Activated CD4-positive, alpha-beta T cell treated with anti-CD3 and anti-CD28 coated beads, Interleukin-2, amount 50 U/mL, for 16 hours (primary cell): ENCODE data around the gene PDE11A.

Experiments
- DNase-seq: peaks from one replicate; pipeline ENCODE4 v3.0.0-alpha.2; 2020

Gene PDE11A

DNA sequence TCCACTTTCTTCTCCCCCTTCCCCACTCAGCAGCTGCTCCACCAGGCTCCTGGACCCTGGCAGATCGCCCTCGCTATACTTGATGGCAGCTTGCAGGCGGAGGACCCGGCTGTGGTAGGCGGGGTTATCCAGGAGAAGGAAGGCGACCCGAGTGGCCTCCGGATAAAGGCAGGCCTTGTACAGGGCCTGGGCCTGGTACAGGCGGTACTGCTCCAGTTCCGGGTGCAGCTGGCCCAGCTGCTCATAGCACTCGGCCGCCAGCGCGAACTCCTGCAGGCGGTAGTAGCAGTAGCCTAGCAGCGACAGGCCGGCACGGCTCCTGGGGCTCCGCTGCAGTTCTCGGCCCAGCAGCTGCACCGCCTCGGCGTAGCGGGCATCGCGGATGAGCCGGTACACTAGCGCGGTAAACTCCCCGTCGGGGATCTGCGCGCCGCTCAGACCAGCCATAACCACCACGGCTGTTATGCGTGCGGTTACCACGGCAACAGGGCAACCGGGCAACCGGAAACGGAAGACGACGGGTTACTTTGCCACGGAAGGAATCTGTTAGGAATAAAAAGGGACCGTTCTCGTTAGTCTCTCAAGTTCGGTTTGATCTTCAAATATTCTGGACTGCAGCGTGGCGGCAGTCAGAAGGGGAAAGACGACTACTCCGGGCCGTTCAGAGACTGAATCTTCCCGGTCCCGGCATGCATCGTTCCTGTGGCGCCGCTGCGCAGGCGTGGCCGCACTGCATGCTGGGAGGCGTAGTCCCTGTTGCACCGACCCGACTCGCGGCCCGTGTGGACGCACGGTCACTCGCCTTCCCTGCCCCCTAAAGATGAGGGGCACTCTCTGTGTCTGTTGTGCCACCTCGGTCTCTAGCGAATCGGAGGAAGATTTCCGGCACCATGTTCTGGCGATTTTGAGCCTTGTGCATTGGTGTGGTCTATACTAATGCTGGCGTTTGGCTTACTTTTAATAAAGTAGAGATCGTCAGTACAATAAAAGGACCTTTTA, 454.0 kb downstream of the PDE11A start:
- peak; percentile 90 for DNase-seq

GRCh38 chr2:177617849-177618248, 454.7 kb downstream of the PDE11A start:
- DNase-seq, result no peak

GRCh38 chr2:177616731-177617130, 455.8 kb downstream of the PDE11A start:
- no peak for DNase-seq

DNA sequence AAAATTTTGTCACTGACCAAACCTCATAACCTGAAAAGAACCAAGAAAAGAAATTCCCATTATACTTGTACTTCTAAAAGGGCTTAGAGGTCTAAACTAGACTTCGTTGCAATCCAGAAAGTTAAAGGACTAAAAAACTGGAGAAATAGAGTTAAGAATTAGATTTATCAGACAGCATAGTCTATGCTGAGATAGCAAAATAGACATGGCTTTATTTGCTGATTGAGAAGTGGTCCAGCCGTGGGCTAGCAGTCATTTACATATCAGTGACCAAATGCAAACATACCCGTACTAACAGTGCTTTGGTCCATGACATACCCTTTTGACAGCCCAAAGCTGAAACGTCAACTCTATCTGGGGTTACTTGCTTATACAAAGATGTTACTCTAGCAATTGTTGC, 456.5 kb downstream of the PDE11A start:
- no peak for DNase-seq

DNA sequence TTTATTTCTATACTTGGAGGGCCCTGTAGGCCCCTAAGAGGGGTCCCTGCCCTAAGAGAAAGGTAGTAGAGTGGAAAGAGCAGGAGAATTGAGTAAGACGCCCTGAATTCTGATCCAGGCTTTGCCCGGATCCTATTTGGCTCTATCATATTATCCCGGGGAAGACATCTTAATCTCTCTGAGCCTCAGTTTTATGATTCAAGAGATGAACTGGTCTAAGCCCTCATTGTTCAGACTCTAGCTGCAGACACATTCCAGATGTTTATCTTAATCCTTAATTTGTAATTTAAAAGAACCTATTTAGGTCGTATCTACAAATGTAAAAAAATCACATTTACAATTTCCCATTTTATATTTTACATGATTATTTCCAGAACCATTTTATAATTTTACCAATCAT, 459.9 kb downstream of the PDE11A start:
- DNase-seq, result no peak

DNA sequence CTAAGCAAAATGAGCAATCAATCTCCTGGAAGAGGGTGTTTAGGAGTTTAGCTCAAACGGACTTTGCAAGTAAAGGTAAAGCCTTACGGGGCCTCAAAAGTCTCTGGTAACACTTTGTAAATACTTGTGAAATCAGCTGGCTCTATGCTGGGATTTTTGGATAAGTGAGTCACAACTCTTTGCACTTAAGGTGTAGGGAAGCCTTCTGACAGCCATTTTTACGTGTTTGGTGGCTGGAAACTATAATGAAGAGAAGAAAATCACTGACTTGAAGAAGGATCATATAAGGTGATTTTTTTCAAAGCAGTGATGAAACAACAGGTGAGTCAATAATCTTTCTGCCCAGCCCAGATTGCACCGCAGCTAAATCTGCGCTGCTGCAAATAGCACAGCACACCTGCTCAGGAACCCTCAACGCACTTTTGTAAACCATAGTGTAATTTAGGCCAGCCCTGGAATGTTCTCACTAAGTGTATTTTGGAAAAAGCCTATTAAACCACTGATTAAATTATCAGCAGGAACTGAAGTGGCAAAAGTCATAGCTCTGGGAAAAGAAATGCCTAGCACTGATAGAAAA, 461.2 kb downstream of the PDE11A start:
- no peak for DNase-seq

DNA sequence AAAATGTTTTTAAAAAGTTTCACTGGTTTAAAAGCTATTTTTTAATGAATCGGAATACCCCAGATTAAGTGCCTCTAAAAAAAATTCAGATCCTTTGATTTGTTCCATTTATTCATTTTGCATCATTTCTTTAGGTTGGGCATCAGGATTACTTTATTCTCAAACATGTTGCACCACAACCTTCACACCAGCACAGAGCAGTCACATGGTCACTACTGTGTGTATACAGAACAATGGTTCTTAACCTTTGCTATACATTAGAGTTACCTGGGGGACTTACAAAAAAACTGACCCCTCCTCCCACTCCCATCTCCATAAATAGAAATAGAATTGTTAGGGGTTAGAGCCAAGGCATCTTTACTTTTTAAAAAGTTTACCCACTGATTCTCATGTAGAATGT, 461.8 kb downstream of the PDE11A start:
- DNase-seq, result no peak

DNA sequence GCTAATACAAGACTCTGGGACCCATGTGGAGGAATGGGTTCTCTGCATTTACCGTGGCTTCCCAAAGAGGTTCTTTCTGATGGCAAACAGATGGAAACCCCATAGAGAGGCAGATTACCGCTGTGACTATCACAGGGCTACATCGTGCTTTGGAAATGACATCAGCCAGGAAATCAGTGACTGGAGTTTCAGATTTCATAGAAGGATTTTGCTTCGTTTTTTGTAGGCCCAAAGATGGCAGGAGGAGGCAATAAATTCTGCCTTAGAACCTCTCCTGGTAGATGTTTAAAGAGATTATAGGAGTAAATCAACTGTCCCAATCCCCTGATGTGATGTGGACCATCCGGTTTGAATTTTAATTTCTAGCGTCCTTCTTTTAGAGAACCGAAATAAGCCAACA, 465.9 kb downstream of the PDE11A start:
- peak; percentile 10 for DNase-seq

DNA sequence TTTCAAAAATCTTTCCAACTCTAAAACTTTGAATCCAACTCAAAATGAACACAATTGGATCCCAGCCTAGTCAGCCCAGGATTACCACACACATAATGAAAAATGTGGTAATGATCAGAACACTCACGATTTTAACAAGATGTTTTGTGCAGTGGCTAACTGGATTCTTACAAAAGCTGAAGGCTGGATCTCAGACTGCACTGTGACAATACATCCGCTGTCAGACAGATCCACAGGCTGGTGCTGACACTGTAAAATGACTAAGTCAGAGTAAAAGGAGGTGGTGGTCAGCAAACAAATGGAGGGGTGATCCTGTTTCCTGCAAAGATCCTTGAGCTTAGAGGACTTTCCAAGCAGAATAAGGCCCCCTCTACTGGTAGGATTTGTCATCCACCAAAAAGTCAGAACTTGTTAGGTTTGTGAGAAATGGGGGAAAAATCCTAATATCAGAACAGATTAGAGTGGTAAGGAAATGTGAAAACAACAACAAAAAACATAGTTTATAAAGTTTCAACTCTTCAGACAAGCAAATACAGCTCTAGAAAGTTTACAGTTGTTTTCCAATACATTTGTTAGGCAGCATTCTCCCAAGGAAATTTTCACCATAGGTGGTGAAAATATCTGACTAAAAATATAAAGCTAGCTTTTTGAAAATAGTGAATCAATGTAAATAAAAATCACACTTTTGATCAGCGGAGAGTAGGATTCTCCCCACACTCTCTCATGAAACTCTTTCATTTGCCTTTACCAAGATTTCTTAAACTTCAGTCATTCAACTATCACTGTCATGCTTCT, 468.1 kb downstream of the PDE11A start:
- peak; percentile 14 for DNase-seq

GRCh38 chr2:177603768-177604167, 468.8 kb downstream of the PDE11A start:
- no peak for DNase-seq

DNA sequence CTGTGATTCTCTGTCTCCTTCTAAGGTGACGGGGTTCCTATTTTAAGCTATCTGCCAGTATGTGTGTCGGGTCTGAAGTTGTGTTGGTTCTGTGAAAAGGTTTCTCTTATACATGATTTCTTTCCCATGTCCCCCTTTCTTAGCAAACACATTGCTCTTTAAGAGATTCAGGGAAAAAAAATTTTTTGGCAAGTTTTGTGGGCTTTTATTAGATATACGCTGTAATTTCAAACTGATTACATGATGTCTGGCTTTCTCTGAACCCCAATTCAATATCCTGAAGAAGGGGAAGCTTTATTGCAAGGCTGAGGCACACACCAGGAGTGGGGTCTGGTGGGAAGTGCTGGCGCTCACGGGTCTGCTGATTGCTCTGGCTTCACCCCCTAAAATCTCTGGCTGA, 469.4 kb downstream of the PDE11A start:
- DNase-seq, result no peak

DNA sequence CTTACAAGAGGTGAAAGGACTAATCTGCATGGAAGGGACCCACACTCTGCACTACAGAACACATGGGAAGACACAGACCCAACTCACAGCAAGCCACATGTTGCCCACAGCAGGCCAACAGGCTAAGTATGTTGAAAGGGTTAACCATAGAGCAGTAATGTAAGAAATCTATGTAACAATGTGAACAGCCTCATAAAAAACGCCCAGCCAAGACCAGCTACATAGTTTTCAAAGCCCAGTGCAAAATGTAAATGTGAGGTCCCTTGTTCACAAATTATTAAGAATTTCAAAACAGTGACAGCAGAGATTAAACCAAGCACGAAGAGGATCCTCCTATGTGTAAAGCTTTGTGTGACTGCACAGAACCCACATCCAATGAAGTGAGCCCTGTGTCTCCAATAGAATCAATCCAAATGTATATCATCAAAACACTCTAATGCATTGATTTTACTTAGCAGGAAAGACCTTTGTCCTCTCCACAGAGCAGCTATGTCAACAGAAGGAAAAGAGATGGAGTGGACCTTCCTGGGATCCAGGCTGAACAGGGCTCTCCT, 469.9 kb downstream of the PDE11A start:
- no peak for DNase-seq

GRCh38 chr2:177600917-177601316, 471.7 kb downstream of the PDE11A start:
- DNase-seq, result no peak

DNA sequence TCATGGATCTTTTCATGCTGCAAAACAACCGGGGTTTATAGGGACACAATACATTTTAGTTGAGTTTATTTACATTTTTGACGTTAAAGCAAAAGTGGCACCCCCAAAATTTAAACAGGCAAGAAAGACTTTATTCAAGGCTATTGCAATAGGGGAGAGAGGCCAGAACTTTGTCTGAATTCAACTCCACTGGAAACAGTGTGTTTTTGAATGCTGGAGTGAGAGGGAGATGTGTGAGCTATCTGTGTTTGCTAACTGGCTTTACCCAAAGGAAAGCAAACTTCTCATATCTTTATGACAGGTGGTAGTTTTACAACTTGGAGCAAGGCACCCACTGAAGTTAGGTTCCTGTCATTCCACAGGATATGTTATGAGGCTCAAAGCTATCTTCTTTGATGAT, 472.6 kb downstream of the PDE11A start:
- DNase-seq, result no peak

GRCh38 chr2:177599139-177599688, 473.4 kb downstream of the PDE11A start:
- no peak for DNase-seq

DNA sequence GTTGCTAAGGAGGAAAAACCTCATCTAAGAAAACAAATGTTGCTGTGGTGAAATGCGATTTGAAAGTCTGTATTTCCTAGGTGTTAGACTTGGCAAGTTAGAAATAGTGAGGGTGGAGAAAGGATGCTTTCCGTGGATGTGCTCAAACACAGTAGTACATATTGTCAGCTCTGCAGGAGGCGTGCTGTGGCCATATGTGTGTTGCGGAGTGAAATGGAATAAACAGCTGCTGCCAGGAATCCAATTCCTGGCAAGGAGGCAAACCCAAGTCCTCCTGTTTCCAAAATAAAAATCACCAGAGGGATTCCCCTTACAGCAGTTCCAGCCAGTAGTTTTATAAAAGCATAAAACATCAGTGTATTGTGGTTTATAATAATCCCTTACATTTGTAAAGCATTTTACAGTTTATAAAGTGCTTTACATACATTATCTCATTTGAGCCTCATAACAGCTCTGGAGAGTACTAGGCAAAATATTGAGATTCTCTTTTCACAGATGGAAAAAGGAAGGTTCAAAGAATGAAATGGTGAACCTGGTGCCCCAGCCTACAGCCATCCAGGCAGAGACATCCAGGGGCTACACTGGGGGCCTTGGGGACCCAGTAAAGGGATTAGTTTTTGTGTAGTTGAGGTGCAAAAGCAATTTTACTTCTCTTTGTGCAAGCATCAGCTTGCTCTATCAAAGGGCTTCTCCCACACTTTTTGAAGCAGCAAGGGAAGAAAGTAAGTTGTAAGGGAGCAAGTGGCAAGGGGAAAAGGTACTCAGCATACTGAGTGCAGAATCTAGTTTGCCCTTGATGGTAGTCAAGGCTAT, 474.0 kb downstream of the PDE11A start:
- DNase-seq, result no peak

DNA sequence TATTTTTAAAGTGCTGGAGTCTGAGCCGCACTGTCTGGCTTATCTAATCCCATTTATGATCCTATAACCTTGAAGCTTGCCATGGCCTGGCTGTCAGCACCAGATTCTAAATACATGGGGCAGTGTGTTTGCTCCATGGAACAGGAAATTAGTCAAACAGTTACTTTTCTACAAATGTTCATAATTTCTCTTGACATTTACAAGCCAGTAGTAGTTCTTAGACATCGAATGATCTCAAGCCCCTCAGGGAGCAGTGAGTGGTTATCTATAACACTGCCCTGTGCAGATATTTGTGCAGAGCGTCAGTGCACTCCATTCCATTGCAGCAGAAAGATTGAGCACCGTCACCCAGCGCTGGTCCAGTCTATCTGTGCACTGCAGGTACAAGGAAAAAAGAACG, 474.8 kb downstream of the PDE11A start:
- DNase-seq, result no peak

- no peak for DNase-seq
Measured at GRCh38 chr2:177596866-177597265, 475.7 kb downstream of the PDE11A start.

- no peak for DNase-seq
Measured at GRCh38 chr2:177595126-177595845, 477.3 kb downstream of the PDE11A start.

GRCh38 chr2:177593402-177593801, 479.2 kb downstream of the PDE11A start:
- no peak for DNase-seq

GRCh38 chr2:177592945-177593344, 479.6 kb downstream of the PDE11A start:
- no peak for DNase-seq
